Coronary artery (tissue), 2 donors: Measurements from ENCODE around the gene RPS6KA1.

Source experiments
- DNase-seq: peaks from one replicate; pipeline ENCODE4 v3.0.0-alpha.2; 2017; ENCODE audit warnings: low spot score
- H3K27ac ChIP-seq, 2 donors: fragments of 200-600 bp; sonication (generic); one replicate each; pipeline ENCODE4 v1.5.1; 2016 to 2019
- H3K4me3 ChIP-seq: fragments of 200-600 bp; sonication (generic); 2 replicates; pipeline ENCODE4 v1.5.1; 2016; ENCODE audit warnings: mild to moderate bottlenecking, moderate library complexity
- TF ChIP-seq, protein P1 (sequence below): fragments of 200-600 bp; sonication (generic); IDR thresholded peaks from one replicate; pipeline ENCODE4 v1.5.1; 2019; ENCODE audit warnings: antibody characterized with exemption

RPS6KA1 gene

DNA sequence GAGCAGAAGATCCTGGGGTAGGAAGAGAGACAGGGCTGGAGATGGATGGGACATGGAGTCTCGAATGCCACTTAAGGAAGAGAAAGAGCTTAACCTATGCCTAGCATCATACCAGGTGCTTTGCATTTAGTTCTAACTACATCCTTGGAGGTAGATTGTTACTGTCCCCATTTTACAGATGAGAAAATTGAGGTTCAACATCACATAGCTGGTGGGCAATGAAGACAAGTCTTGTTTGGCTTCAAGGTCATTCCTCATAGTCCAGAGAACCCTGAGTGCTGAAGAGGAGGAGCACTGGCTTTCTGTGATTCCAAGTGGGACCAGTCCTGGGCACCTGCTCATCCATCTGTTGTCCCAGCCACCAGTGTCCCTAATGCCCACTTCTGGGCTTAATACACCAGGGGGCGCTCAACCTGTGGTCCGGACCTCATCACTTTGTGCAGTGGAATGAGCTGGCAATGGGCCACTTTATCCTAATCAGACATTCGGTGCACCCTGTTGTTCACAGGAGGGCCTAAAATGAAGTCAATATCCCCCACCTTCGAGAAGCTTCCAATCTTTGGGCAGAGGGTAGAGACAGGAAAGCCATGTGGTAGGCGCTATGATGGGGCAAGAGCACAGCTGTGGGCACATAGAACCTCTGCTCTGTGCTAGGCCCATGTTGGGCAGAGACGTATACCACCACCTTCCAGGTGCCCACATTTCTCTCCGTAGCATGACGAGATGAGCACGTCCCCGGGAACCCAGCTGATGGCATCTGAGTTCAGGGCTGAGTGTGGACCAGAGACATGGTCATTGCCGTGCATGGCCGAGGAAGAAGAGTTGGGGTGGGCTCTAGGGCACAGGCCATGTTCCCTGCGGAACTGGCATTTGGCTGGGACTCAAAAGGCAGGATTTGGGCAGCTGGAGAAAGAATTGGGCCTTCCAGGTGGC, 9.2 kb downstream of the RPS6KA1 start:
- DNase-seq: peak; percentile 69
- TF ChIP-seq, protein P1, sequence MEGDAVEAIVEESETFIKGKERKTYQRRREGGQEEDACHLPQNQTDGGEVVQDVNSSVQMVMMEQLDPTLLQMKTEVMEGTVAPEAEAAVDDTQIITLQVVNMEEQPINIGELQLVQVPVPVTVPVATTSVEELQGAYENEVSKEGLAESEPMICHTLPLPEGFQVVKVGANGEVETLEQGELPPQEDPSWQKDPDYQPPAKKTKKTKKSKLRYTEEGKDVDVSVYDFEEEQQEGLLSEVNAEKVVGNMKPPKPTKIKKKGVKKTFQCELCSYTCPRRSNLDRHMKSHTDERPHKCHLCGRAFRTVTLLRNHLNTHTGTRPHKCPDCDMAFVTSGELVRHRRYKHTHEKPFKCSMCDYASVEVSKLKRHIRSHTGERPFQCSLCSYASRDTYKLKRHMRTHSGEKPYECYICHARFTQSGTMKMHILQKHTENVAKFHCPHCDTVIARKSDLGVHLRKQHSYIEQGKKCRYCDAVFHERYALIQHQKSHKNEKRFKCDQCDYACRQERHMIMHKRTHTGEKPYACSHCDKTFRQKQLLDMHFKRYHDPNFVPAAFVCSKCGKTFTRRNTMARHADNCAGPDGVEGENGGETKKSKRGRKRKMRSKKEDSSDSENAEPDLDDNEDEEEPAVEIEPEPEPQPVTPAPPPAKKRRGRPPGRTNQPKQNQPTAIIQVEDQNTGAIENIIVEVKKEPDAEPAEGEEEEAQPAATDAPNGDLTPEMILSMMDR: no peak
- no peak overlapping the region for H3K27ac ChIP-seq
- H3K4me3 ChIP-seq: no peak overlapping the region

DNA sequence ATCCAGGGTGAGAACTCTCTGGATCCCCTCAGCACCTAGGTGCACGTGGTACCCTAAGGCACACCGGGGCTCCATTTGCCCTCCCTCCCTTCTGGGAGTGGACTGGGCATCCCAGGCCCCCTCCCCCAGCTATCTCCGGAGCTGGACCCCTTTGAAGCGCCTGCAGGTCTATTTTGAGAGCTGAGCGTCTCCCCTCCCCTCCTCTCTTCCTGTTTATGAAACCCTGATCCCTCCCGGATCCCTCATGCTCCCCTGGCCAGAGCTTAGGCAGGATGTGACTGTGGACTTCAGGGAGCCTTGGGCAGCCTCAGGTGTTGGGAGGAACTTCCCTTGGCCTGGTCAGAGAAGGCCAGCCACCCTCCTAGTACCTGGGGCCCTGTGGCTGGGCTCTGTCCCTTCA, 10.2 kb downstream of the RPS6KA1 start:
- DNase-seq: peak; percentile 69
- H3K4me3 ChIP-seq: no peak overlapping the region
- H3K27ac ChIP-seq: peak overlapping the region in 1 of 2 donors; percentile 35
- TF ChIP-seq, protein P1: no peak

- DNase-seq: no peak
- peak overlapping the region in 1 of 2 donors; percentile 3 for H3K27ac ChIP-seq
- TF ChIP-seq, protein P1: no peak
- H3K4me3 ChIP-seq: no peak overlapping the region
Measured at GRCh38 chr1:26540351-26540750, 10.8 kb downstream of the RPS6KA1 start.

GRCh38 chr1:26541431-26541815, 11.9 kb downstream of the RPS6KA1 start:
- no peak overlapping the region for H3K4me3 ChIP-seq
- H3K27ac ChIP-seq: peak overlapping the region; percentile 27 to 86
- peak; percentile 73 for DNase-seq
- TF ChIP-seq, protein P1: no peak

DNA sequence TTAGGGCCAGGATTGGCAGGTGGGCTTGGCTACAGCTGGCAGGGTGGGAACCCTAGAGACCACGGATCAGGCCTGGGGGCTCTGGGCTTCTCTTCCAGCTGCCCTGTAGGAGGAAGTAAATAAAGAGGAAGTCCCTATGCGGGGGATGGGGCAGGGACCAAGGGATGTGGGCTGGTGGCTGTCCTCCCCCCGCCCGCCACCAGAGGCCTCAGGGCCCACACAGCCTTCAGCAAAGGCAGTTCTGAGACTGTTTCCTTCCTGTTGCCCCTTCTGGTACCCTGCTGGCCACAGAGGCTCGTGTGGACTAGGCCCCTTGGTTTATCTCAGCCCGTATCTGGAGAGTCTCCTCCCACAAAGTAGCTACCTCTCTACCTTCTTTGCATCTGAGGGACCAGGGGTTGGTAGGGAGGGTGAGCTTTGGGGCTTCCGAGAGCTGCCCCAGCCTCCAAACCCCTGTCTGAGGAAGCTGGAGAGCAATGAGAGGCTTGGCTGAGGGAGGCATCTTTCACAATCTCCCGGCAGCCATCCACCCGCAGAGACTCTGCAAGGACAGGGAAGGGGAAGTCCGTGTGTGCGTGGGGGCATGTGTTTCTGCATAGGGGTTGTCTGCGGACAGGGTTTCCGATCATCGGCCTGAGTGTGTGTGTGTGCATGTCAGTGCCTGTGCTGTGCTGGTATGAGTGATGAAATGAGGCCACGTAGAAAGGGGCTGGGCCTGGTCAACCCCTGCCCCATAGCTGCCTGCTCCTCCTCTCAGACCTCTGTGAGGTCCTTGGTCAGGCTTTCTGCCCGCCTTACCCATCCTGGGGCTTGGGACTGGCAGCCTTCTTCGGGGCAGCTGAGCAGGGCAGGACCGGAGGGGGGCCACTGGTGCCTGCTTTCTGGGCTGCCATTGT, 12.5 kb downstream of the RPS6KA1 start:
- no peak overlapping the region for H3K4me3 ChIP-seq
- peak; percentile 81 for DNase-seq

DNA sequence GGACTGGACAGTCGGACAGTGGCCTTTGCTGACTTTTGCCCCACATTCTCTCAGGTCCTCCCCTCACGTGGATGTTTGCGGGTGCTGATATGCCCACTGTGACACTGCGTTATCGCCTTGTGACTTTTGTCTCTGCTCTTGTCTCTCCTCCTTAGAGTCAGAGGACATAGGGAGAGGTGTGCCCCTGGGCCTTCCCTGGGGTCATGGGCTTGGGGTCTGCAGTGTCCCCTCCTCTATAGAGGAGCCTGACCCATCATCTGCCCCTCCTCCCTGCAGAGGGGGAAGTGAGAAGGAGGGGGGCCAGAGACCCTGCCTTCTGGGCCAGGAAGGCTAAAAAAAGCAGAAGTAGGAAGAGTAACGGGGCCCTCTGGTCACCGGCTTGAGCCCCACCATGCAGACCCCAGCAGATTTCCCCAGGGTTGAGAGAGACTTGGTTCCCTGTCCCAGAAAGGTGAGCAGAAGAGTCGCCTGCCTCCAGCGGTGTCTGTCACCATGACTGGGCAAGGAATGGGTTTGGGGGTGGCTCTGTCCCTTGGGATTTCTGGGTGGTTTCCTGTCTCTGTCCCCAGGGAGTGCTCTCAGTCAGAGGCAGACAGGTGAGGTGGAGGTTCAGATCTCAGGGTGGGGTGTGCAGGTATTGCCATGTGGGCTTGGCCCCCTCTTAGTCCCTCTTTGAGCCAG, 13.3 kb downstream of the RPS6KA1 start:
- Histone ChIP-seq H3K4me3 (peak overlapping the region; percentile 24), H3K27ac (peak overlapping the region in 1 of 2 donors; percentile 86)
- DNase-seq: no peak
- TF ChIP-seq, protein P1: no peak

More for the DNA sequence above, 12.5 kb downstream of the RPS6KA1 start:
- TF ChIP-seq, protein P1: no peak
- peak overlapping the region; percentile 27 to 86 for H3K27ac ChIP-seq
